WTC11 (cell line): ENCODE results near the gene ABLIM3. TPM values are rescaled to one million over a fixed set of nuclear protein-coding genes. Genes with fewer than 3 reads are reported as not detected.

Source experiments
- ATAC-seq: fragments of 200-7000 bp; cut with Tn5 transposase; 2 replicates; pipeline ENCODE4 v1.10.0; 2021; ENCODE audit warnings: mild to moderate bottlenecking, moderate library complexity
- CTCF ChIA-PET: fragments of 300-600 bp; sonication (Branson Sonifier 250); formaldehyde crosslinking; loops from one replicate; lab custom pipeline; 2021; ENCODE audit warnings: antibody characterized with exemption; lab: Charles Lee
- POLR2A ChIA-PET: fragments of 350-600 bp; sonication (Branson Sonifier 250); formaldehyde crosslinking; loops from one replicate; lab custom pipeline; 2021; ENCODE audit warnings: antibody characterized with exemption; lab: Charles Lee
- DNase-seq: peaks from one replicate; pipeline ENCODE4 v3.0.0; 2021; ENCODE audit warnings: low spot score
- H3K27ac Mint-ChIP-seq: 2 replicates; pipeline ENCODE4 v1.8.0; 2021; ENCODE audit warnings: mixed read lengths
- H3K27me3 Mint-ChIP-seq: 2 replicates; pipeline ENCODE4 v1.8.0; 2021; ENCODE audit warnings: low read depth, mild to moderate bottlenecking, moderate library complexity, mixed read lengths
- H3K36me3 Mint-ChIP-seq: 2 replicates; pipeline ENCODE4 v1.8.0; 2021; ENCODE audit warnings: mixed read lengths
- H3K4me1 Mint-ChIP-seq: 2 replicates; pipeline ENCODE4 v1.8.0; 2022; ENCODE audit warnings: mixed read lengths
- H3K4me3 Mint-ChIP-seq: 2 replicates; pipeline ENCODE4 v1.8.0; 2021; ENCODE audit warnings: mild to moderate bottlenecking, moderate library complexity, mixed read lengths
- H3K9me3 Mint-ChIP-seq: 2 replicates; pipeline ENCODE4 v1.8.0; 2021; ENCODE audit warnings: mixed read lengths
- ATF1 ChIP-seq: sonication (generic); formaldehyde crosslinking; IDR thresholded peaks from 2 replicates; pipeline ENCODE4 v1.8.1; 2023; ENCODE audit warnings: mild to moderate bottlenecking, moderate library complexity, missing genetic modification reagents
- CREM ChIP-seq: sonication (generic); formaldehyde crosslinking; IDR thresholded peaks from 2 replicates; pipeline ENCODE4 v1.8.1; 2022; ENCODE audit warnings: mild to moderate bottlenecking, missing genetic modification reagents, moderate library complexity
- E2F4 ChIP-seq: sonication (generic); formaldehyde crosslinking; IDR thresholded peaks from 2 replicates; pipeline ENCODE4 v1.8.1; 2022; ENCODE audit warnings: low read depth, mild to moderate bottlenecking, moderate library complexity, missing genetic modification reagents, borderline replicate concordance
- EMX1 ChIP-seq: fragments of 250-450 bp; sonication (Bioruptor Pico); IDR thresholded peaks from 2 replicates; pipeline ENCODE4 v1.8.0; 2021; ENCODE audit warnings: mild to moderate bottlenecking
- ERG ChIP-seq: fragments of 250-450 bp; sonication (Bioruptor Pico); IDR thresholded peaks from 2 replicates; pipeline ENCODE4 v1.8.0; 2021; ENCODE audit warnings: mild to moderate bottlenecking
- NFATC4 ChIP-seq: fragments of 250-450 bp; sonication (Bioruptor Pico); IDR thresholded peaks from 2 replicates; pipeline ENCODE4 v1.9.0; 2021; ENCODE audit warnings: mild to moderate bottlenecking
- NFE2L1 ChIP-seq: sonication (generic); formaldehyde crosslinking; IDR thresholded peaks from 2 replicates; pipeline ENCODE4 v1.8.1; 2023; ENCODE audit warnings: missing genetic modification reagents
- NR2C2 ChIP-seq: sonication (generic); formaldehyde crosslinking; IDR thresholded peaks from 2 replicates; pipeline ENCODE4 v1.8.0; 2022; ENCODE audit warnings: mild to moderate bottlenecking, missing genetic modification reagents
- OVOL2 ChIP-seq: fragments of 250-450 bp; sonication (Bioruptor Pico); IDR thresholded peaks from 2 replicates; pipeline ENCODE4 v1.9.0; 2021; ENCODE audit warnings: mild to moderate bottlenecking, borderline replicate concordance
- TEAD1 ChIP-seq: sonication (generic); formaldehyde crosslinking; IDR thresholded peaks from 2 replicates; pipeline ENCODE4 v1.8.0; 2022; ENCODE audit warnings: mild to moderate bottlenecking, missing genetic modification reagents
- TEAD4 ChIP-seq: sonication (generic); formaldehyde crosslinking; IDR thresholded peaks from 2 replicates; pipeline ENCODE4 v1.8.0; 2022; ENCODE audit warnings: mild to moderate bottlenecking, missing genetic modification reagents
- ZBTB43 ChIP-seq: sonication (generic); formaldehyde crosslinking; IDR thresholded peaks from 2 replicates; pipeline ENCODE4 v1.8.1; 2023; ENCODE audit warnings: mild to moderate bottlenecking, missing genetic modification reagents
- ZNF138 ChIP-seq: sonication (generic); formaldehyde crosslinking; conservative IDR thresholded peaks from 2 replicates; pipeline ENCODE4 v1.8.1; 2022; ENCODE audit warnings: mild to moderate bottlenecking, moderate library complexity, missing genetic modification reagents
- ZNF263 ChIP-seq: sonication (generic); formaldehyde crosslinking; IDR thresholded peaks from 2 replicates; pipeline ENCODE4 v1.8.1; 2022; ENCODE audit warnings: low read depth, mild to moderate bottlenecking, moderate library complexity, missing genetic modification reagents
- ZNF512 ChIP-seq: sonication (generic); formaldehyde crosslinking; IDR thresholded peaks from 2 replicates; pipeline ENCODE4 v1.8.1; 2022; ENCODE audit warnings: missing genetic modification reagents, borderline replicate concordance
- total RNA-seq: library from RNA; stranded (reverse); gene quantifications from 3 replicates; pipeline ENCODE4 v1.2.3, GENCODE V29; 2021
- TF ChIP-seq, protein P1 (sequence below): sonication (generic); formaldehyde crosslinking; IDR thresholded peaks from 2 replicates; pipeline ENCODE4 v1.8.1; 2022; ENCODE audit warnings: mild to moderate bottlenecking, missing genetic modification reagents, moderate library complexity, borderline replicate concordance
- TF ChIP-seq, protein P2 (sequence below): fragments of 250-450 bp; sonication (Bioruptor Pico); IDR thresholded peaks from 2 replicates; pipeline ENCODE4 v1.9.0; 2021; ENCODE audit warnings: mild to moderate bottlenecking
- TF ChIP-seq, protein P3 (sequence below): sonication (generic); formaldehyde crosslinking; IDR thresholded peaks from 2 replicates; pipeline ENCODE4 v1.8.1; 2022; ENCODE audit warnings: low read depth, missing genetic modification reagents, borderline replicate concordance

The ABLIM3 gene
- total RNA-seq, 1 experiment from 2014 or later: 0.33 TPM

DNA sequence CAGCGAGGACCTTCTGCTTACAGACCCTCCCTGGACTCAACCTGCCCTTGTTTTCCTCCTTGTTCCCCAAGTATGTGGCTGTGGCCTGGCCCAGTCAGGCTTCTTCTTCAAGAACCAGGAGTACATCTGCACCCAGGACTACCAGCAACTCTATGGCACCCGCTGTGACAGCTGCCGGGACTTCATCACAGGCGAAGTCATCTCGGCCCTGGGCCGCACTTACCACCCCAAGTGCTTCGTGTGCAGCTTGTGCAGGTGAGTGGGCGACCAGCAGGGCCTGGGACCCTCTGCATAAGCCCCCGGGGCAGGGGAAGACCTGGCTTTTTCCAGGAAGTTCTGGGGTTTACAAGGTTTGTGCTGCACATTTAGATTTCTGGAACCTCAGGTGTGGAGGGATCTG, 56.9 kb downstream of the ABLIM3 start:
- POLR2A ChIA-PET: no interaction called here
- no peaks in the 10 kb centered on the region for H3K27me3 Mint-ChIP-seq
- TF ChIP-seq ZBTB43 (no peak), ZNF138 (no peak), NFATC4 (CRISPR knock-in tag) (no peak), OVOL2 (CRISPR knock-in tag) (no peak), ZNF512 (CRISPR knock-in tag) (no peak), ATF1 (no peak)
- TF ChIP-seq, protein P1, sequence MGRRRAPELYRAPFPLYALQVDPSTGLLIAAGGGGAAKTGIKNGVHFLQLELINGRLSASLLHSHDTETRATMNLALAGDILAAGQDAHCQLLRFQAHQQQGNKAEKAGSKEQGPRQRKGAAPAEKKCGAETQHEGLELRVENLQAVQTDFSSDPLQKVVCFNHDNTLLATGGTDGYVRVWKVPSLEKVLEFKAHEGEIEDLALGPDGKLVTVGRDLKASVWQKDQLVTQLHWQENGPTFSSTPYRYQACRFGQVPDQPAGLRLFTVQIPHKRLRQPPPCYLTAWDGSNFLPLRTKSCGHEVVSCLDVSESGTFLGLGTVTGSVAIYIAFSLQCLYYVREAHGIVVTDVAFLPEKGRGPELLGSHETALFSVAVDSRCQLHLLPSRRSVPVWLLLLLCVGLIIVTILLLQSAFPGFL (CRISPR knock-in tag): no peak
- TF ChIP-seq, protein P2, sequence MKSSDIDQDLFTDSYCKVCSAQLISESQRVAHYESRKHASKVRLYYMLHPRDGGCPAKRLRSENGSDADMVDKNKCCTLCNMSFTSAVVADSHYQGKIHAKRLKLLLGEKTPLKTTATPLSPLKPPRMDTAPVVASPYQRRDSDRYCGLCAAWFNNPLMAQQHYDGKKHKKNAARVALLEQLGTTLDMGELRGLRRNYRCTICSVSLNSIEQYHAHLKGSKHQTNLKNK: no peak
- TF ChIP-seq, all 79 proteins: peak for 0

DNA sequence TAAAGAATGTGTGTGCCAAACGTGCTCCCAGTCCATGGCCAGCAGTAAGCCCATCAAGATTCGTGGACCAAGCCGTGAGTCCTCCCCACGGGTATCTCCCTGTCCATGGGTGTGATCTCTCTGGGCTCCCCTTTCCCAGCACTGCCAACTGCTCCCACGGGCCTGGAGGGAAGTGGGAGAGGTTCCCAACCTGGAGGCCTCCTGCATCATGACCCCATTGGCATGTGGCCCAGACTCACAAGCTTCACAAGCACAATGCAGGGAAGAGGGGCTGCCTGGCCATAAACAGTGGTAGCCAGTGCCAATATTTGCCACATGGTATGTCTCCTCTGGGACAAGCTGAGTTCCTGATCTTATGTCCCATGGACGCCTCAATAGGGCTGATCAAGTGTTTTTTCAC, 59.1 kb downstream of the ABLIM3 start:
- ChIA-PET CTCF (interaction anchor here (1.2 to 1.5 kb wide), 2 partner anchors 38 to 59 kb away, joined by 4 to 6 read pairs; partner anchors contain the start of gene ABLIM3), POLR2A (no interaction called here)
- H3K4me1 Mint-ChIP-seq: no peaks in the 10 kb centered on the region

More for the DNA sequence above, 56.9 kb downstream of the ABLIM3 start:
- no peak overlapping the region for H3K27ac Mint-ChIP-seq
- no peak overlapping the region for H3K4me3 Mint-ChIP-seq
- H3K9me3 Mint-ChIP-seq: no peaks in the 10 kb centered on the region
- CTCF ChIA-PET: no interaction called here
- no peak for ATAC-seq
- no peaks in the 10 kb centered on the region for H3K36me3 Mint-ChIP-seq
- H3K4me1 Mint-ChIP-seq: no peaks in the 10 kb centered on the region
- no peak for DNase-seq

DNA sequence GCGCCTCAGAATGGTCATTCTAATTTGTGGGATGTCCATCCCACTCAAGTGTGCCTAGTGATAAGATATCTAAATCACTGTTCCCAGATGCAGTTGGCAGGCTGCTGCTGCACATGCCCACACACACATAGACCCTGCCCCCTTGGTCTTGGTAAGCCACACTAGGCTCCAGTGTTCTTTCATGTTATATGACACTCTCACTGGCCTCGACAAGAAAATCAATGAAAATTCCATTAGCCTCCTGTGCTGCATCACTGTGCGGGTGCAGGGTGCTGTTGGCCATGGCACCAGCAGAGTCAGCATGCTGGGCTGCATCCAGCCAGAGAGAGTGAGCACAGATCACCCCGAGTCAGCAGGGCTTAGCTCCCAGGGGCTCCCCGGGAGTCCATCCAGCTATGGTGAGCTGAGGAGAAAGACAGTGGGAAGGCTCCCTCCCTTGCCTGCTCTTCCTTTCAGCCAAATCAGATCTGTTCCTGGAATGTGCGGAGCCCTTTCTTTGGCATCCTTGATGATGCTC, 59.9 kb downstream of the ABLIM3 start:
- Mint-ChIP-seq H3K27ac (no peak overlapping the region), H3K4me1 (no peaks in the 10 kb centered on the region), H3K36me3 (no peaks in the 10 kb centered on the region), H3K9me3 (no peaks in the 10 kb centered on the region), H3K27me3 (no peaks in the 10 kb centered on the region), H3K4me3 (no peak overlapping the region)
- ChIA-PET CTCF (interaction anchor here (0.6 to 1.2 kb wide), 2 partner anchors 37 to 567 kb away, joined by 3 to 4 read pairs; no protein-coding TSS in a partner anchor), POLR2A (no interaction called here)
- ATAC-seq (no peak), DNase-seq (no peak)
- TF ChIP-seq, protein P3, sequence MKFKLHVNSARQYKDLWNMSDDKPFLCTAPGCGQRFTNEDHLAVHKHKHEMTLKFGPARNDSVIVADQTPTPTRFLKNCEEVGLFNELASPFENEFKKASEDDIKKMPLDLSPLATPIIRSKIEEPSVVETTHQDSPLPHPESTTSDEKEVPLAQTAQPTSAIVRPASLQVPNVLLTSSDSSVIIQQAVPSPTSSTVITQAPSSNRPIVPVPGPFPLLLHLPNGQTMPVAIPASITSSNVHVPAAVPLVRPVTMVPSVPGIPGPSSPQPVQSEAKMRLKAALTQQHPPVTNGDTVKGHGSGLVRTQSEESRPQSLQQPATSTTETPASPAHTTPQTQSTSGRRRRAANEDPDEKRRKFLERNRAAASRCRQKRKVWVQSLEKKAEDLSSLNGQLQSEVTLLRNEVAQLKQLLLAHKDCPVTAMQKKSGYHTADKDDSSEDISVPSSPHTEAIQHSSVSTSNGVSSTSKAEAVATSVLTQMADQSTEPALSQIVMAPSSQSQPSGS: no peak
- no peak for TF ChIP-seq E2F4 (CRISPR knock-in tag)

More for the DNA sequence above, 59.1 kb downstream of the ABLIM3 start:
- H3K9me3 Mint-ChIP-seq: no peaks in the 10 kb centered on the region
- H3K27me3 Mint-ChIP-seq: no peaks in the 10 kb centered on the region
- no peak overlapping the region for H3K27ac Mint-ChIP-seq
- DNase-seq (no peak), ATAC-seq (no peak)
- no peak overlapping the region for H3K4me3 Mint-ChIP-seq
- TF ChIP-seq ATF1 (no peak), TEAD1 (CRISPR knock-in tag) (no peak), ZNF138 (no peak), ERG (CRISPR knock-in tag) (no peak), TEAD4 (CRISPR knock-in tag) (no peak), EMX1 (CRISPR knock-in tag) (no peak), NFE2L1 (CRISPR knock-in tag) (no peak), NR2C2 (CRISPR knock-in tag) (no peak), CREM (CRISPR knock-in tag) (no peak), ZNF263 (CRISPR knock-in tag) (no peak)
- no peaks in the 10 kb centered on the region for H3K36me3 Mint-ChIP-seq
